GM12878 (cell line): ENCODE measurements around the gene GNAT1. TPM values are rescaled to one million over a fixed set of nuclear protein-coding genes. Genes with fewer than 3 reads are reported as not detected.
A peak's percentile ranks its signal among the peaks of the same experiment; 100 is the strongest.

Experiments
- ATAC-seq: fragments of 200-7000 bp; cut with Tn5 transposase; 3 replicates; pipeline ENCODE4 v1.9.1; 2020; ENCODE audit warnings: mild to moderate bottlenecking, moderate library complexity
- BruUV-seq: library from RNA; stranded (reverse); fragments of 400-500 nt; replicated peaks from 2 replicates; lab custom pipeline; 2021; lab: Mats Ljungman, UMichigan
- CTCF ChIA-PET: fragments of 300-600 bp; sonication (Branson Sonifier 250); formaldehyde crosslinking; extraction: SDS; loops from one replicate; lab custom pipeline; 2021; ENCODE audit warnings: inconsistent platforms; lab: Yijun Ruan, JAX
- POLR2A ChIA-PET: fragments of 350-600 bp; formaldehyde crosslinking; extraction: SDS; loops from one replicate; lab custom pipeline; 2021; ENCODE audit warnings: inconsistent platforms; lab: Charles Lee
- RAD21 ChIA-PET: fragments of 300-600 bp; sonication (Branson Sonifier 250); formaldehyde crosslinking; loops from one replicate; lab custom pipeline; 2023; ENCODE audit warnings: antibody characterized with exemption; ENCODE audit not compliant: unreplicated experiment; lab: Charles Lee
- SMC1A ChIA-PET: fragments of 300-600 bp; sonication (Branson Sonifier 250); formaldehyde crosslinking; loops from one replicate; lab custom pipeline; 2023; ENCODE audit not compliant: unreplicated experiment, uncharacterized antibody; lab: Charles Lee
- DNase-seq: peaks from one replicate; pipeline ENCODE4 v3.0.0-alpha.2; 2011; ENCODE audit warnings: low read depth, low spot score
- FAIRE-seq: peaks from 3 replicates; lab custom pipeline; 2011; peaks lifted over from hg19 to GRCh38; lab: Jason Lieb, UNC
- H2AFZ ChIP-seq: 2 replicates; pipeline ENCODE4 v1.6.0; 2011; ENCODE audit warnings: low read depth, low read length, control low read depth; ENCODE audit not compliant: control insufficient read depth
- H3K27ac ChIP-seq: 2 replicates; pipeline ENCODE4 v1.5.1; 2011; ENCODE audit warnings: control low read depth; ENCODE audit not compliant: control insufficient read depth, insufficient read depth
- H3K27me3 ChIP-seq, 2 experiments: replicated peaks in 1 of 2; 2 replicates each; pipeline versions ENCODE4 v1.6.0 to v1.6.1; 2011; ENCODE audit warnings: low read length in 1 of 2; ENCODE audit not compliant: control insufficient read depth in 2 of 2, insufficient read depth in 2 of 2
- H3K36me3 ChIP-seq, 2 experiments: 2 replicates each; pipeline ENCODE4 v1.5.1; 2011; ENCODE audit warnings: low read length in 1 of 2; ENCODE audit not compliant: control insufficient read depth in 2 of 2, insufficient read depth in 2 of 2
- H3K4me1 ChIP-seq: 2 replicates; pipeline ENCODE4 v1.6.1; 2011; ENCODE audit warnings: mild to moderate bottlenecking, low read length, moderate library complexity, mixed read lengths; ENCODE audit not compliant: control insufficient read depth, insufficient read depth
- H3K4me2 ChIP-seq: 2 replicates; pipeline ENCODE4 v1.6.0; 2011; ENCODE audit warnings: control low read depth; ENCODE audit not compliant: control insufficient read depth, insufficient read depth
- H3K4me3 ChIP-seq: fragments of 200-600 bp; sonication (generic); 2 replicates; pipeline ENCODE4 v1.5.1; 2016
- H3K79me2 ChIP-seq: 2 replicates; pipeline ENCODE4 v1.6.0; 2011; ENCODE audit warnings: low read length; ENCODE audit not compliant: control insufficient read depth, insufficient read depth
- H3K9ac ChIP-seq: 2 replicates; pipeline ENCODE4 v1.8.0; 2011; ENCODE audit warnings: low read length, control low read depth, mixed read lengths; ENCODE audit not compliant: control insufficient read depth, insufficient read depth
- H3K9me3 ChIP-seq: replicated peaks from 3 replicates; pipeline ENCODE4 v1.5.1; 2011; ENCODE audit warnings: mild to moderate bottlenecking, low read length; ENCODE audit not compliant: control insufficient read depth, insufficient read depth
- H4K20me1 ChIP-seq: 2 replicates; pipeline ENCODE4 v1.6.0; 2011; ENCODE audit not compliant: control insufficient read depth, insufficient read depth
- BACH1 ChIP-seq: fragments of 450-650 bp; IDR thresholded peaks from 2 replicates; pipeline ENCODE4 v1.6.1; 2017; ENCODE audit warnings: mild to moderate bottlenecking, borderline replicate concordance
- EED ChIP-seq: sonication (generic); IDR thresholded peaks from 2 replicates; pipeline ENCODE4 v1.6.1; 2016; ENCODE audit warnings: antibody characterized with exemption, low read depth
- ETV6 ChIP-seq, 2 experiments: fragments of 450-650 bp in 1 of 2; IDR thresholded peaks in 1 of 2; conservative IDR thresholded peaks in 1 of 2; 2 replicates each; pipeline ENCODE4 v1.6.1; 2014; ENCODE audit warnings: antibody characterized with exemption in 1 of 2, borderline replicate concordance in 1 of 2, low read depth in 1 of 2, mild to moderate bottlenecking in 1 of 2, moderate library complexity in 1 of 2
- IKZF1 ChIP-seq: fragments of 450-650 bp; conservative IDR thresholded peaks from 2 replicates; pipeline ENCODE4 v1.6.1; 2017; ENCODE audit warnings: antibody characterized with exemption, mild to moderate bottlenecking
- MXI1 ChIP-seq: fragments of 150-350 bp; IDR thresholded peaks from 2 replicates; pipeline ENCODE4 v1.6.1; 2011; ENCODE audit warnings: low read depth, mild to moderate bottlenecking, inconsistent platforms, low read length, improper control_type of control experiment
- PAX5 ChIP-seq: IDR thresholded peaks from 2 replicates; pipeline ENCODE4 v1.6.1; 2011; ENCODE audit warnings: low read depth, low read length, borderline replicate concordance
- POLR2A ChIP-seq: IDR thresholded peaks from 2 replicates; pipeline ENCODE4 v1.6.1; 2011; ENCODE audit warnings: low read depth, mild to moderate bottlenecking, low read length
- REST ChIP-seq: IDR thresholded peaks from 2 replicates; pipeline ENCODE4 v1.6.1; 2012; ENCODE audit warnings: mild to moderate bottlenecking, low read depth, low read length
- YBX1 ChIP-seq: fragments of 450-650 bp; IDR thresholded peaks from 2 replicates; pipeline ENCODE4 v1.6.1; 2016; ENCODE audit warnings: antibody characterized with exemption
- ZNF217 ChIP-seq: fragments of 450-650 bp; IDR thresholded peaks from 2 replicates; pipeline ENCODE4 v1.6.1; 2017; ENCODE audit warnings: antibody characterized with exemption, mild to moderate bottlenecking
- WGBS: methylation state at CpG from one replicate; pipeline ENCODE4 v1.1.6; 2016; ENCODE audit warnings: low lambda C conversion rate; ENCODE audit not compliant: insufficient replicate concordance, insufficient coverage; ENCODE audit errors: missing lambda C conversion rate; 5-methylcytosine and 5-hydroxymethylcytosine counted together
- in situ Hi-C: fragments of 300-500 bp; cut with MboI; formaldehyde crosslinking; loops from 9 replicates; pipeline ENCODE4 v1.14.3; 2018; ENCODE audit warnings: mixed read lengths
- intact Hi-C: fragments of 100-400 bp; cut with micrococcal nuclease; formaldehyde crosslinking; loops from one replicate; pipeline ENCODE4 v1.14.2; 2022; ENCODE audit not compliant: unreplicated experiment
- polyA plus RNA-seq, 11 experiments: library from polyadenylated mRNA; depleted of rRNA in 4 of 11; unstranded in 6 of 11; stranded (reverse) in 5 of 11; fragments of >200 nt; fragmentation: Nextera tagmentation in 4 of 11; fragmentation: Illumina TruSeq in 1 of 11; extraction: Ambion mirVana in 4 of 11; extraction: Trizol in 1 of 11; gene quantifications; 1 replicate in 1 of 11; 2 replicates in 10 of 11; pipeline versions ENCODE4 v1.2.1 to v1.2.3, GENCODE V29; 2011 to 2016; ENCODE audit warnings: inconsistent platforms in 2 of 11, missing spikeins in 2 of 11, low read depth in 1 of 11
- total RNA-seq, 4 experiments: library from RNA; depleted of rRNA in 3 of 4; stranded (reverse); fragments of >200 nt in 3 of 4; fragmentation: Illumina TruSeq in 1 of 4; extraction: Trizol in 1 of 4; gene quantifications; 2 replicates each; pipeline versions ENCODE4 v1.2.1 to v1.2.3, GENCODE V29; 2013 to 2021
- TF ChIP-seq, protein P1 (sequence below): fragments of 150-350 bp; IDR thresholded peaks from 2 replicates; pipeline ENCODE4 v1.6.1; 2014; ENCODE audit warnings: mild to moderate bottlenecking, low read depth, low read length
- TF ChIP-seq, protein P2 (sequence below): fragments of 450-650 bp; IDR thresholded peaks from 2 replicates; pipeline ENCODE4 v1.6.1; 2017; ENCODE audit warnings: antibody characterized with exemption, mild to moderate bottlenecking, moderate library complexity

Gene GNAT1
- total and polyA plus RNA-seq, 10 of the 15 experiments (the other 5 are each of a cell fraction or from before 2014, with no cell fraction given) = not detected

DNA sequence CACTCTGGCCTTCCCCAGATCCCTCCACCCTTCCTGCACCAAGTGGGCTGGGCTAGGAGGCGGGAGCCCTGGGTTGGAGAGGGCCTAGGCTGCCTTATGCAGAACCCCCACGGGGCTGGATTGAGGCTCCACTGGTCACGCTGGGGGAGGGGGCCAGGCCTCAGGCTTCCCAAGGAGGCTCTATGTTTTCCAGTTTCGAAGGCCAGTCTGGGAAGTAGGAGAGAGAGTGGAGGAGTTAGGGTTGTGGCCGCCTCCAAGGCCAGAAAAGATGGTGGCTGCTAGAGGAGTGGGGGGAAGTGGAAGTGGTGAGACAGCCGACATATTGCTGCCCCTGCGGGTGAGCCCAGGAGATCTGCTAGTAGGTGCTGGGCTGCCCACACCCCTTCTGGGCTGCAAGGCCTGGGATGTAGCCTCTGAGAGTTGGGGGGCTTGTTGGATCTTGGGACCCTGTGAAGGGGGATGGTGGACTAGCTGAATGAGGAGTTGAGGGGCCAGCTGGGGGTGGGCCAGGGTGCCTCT is 45.8 kb downstream of the GNAT1 start (continued):
- 0 out of 2 replicates have a peak, but pooled peaks have one; percentile 14 for TF ChIP-seq BACH1
- TF ChIP-seq POLR2A = peak; percentile 69
- TF ChIP-seq REST = no peak

DNA sequence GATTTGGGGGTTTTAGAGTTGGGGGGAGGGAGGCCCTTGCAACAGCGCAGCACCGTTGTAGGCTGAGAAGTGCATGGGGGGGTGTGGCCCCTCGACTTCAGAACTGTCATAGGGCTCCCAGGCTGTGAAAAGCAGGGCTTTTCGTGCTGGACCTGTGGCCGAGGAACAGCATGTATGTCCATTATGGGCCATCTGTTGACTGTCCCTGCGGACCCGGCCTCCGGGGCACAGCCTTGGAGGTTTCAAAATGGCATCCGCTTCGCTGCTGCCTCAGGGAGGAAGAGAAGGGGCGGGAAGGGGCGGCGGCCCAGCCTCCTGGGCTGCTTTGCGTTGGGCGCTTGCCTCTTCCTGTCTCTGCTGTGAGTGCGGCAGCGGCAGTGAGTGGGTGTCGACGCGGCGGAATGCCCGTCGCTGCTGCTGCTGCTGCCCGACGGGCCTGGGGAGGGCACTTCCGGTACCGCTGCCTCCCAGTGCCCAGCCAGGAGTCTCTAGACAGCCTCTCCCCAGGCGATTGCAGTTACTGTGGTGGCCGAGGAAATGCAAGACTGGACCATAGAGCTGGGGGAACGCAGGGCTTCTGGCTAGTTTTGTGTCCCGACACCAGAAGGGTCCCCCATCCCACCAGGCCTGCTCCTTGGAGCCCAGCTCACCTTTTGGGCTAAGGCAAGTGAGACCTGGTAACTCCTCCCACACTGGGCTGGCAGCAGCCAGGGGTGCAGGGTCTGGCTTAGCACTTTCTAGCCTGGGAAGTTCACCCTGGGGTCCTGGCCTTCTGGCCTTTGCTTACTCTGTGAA is 46.5 kb downstream of the GNAT1 start:
- intact Hi-C loops (loop anchor here (5.0 kb wide), 1 partner anchor 99 kb away; no protein-coding TSS in a partner anchor), in situ Hi-C loops (no loop called here)
- Histone ChIP-seq H3K79me2 (peaks cover 66% of the 10 kb centered on the region), H4K20me1 (peaks cover 9% of the 10 kb centered on the region; the same call in 1 of the 2 replicates), H3K36me3 (no peaks in the 10 kb centered on the region; a peak in 1 of 4 replicates), H3K4me1 (peaks cover 35% of the 10 kb centered on the region), H2AFZ (peak overlapping the region; percentile 48; the same call in 1 of the 2 replicates), H3K4me2 (peak overlapping the region; percentile 65), H3K4me3 (peak overlapping the region; percentile 100), H3K27ac (peak overlapping the region; percentile 91), H3K9me3 (no peaks in the 10 kb centered on the region), H3K9ac (peak overlapping the region; percentile 90), H3K27me3 (no peaks in the 10 kb centered on the region)
- ChIA-PET RAD21 (interaction anchor here (0.6 to 2.4 kb wide), 3 partner anchors 9 kb away, joined by 3 to 19 read pairs (median 7); no protein-coding TSS in a partner anchor), SMC1A (interaction anchor here (0.9 kb wide), 2 partner anchors 8 to 9 kb away, joined by 4 read pairs; no protein-coding TSS in a partner anchor), POLR2A (interaction anchor here (0.5 to 4.0 kb wide), 7 partner anchors 9 to 1158 kb away, joined by 4 to 38 read pairs (median 5); no protein-coding TSS in a partner anchor), CTCF (interaction anchor here (0.6 to 3.9 kb wide), 3 partner anchors 9 to 316 kb away, joined by 3 to 27 read pairs (median 19); no protein-coding TSS in a partner anchor)
- under 1% methylated on average over 31 of the region's 31 CpGs for WGBS
- no TSS peak for BruUV-seq
- DNase-seq = peak; percentile 50
- peak; percentile 71 for ATAC-seq
- FAIRE-seq = peak; percentile 98
- TF ChIP-seq EED (no peak), YBX1 (no peak), MXI1 (peak; percentile 45; the same call in 1 of the 2 replicates), IKZF1 (peak; percentile 70), ETV6 (conservative IDR thresholded peaks at IDR 0.05 in 1 of 2, IDR thresholded peaks at IDR 0.05 in 1 of 2; ENCODE audit: borderline replicate concordance in 1 of 2, low read depth in 1 of 2) (no peak), ZNF217 (no peak), PAX5 (peak; percentile 17; the same call in 1 of the 2 replicates)
- TF ChIP-seq, protein P1, sequence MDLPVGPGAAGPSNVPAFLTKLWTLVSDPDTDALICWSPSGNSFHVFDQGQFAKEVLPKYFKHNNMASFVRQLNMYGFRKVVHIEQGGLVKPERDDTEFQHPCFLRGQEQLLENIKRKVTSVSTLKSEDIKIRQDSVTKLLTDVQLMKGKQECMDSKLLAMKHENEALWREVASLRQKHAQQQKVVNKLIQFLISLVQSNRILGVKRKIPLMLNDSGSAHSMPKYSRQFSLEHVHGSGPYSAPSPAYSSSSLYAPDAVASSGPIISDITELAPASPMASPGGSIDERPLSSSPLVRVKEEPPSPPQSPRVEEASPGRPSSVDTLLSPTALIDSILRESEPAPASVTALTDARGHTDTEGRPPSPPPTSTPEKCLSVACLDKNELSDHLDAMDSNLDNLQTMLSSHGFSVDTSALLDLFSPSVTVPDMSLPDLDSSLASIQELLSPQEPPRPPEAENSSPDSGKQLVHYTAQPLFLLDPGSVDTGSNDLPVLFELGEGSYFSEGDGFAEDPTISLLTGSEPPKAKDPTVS = no peak
- TF ChIP-seq, protein P2, sequence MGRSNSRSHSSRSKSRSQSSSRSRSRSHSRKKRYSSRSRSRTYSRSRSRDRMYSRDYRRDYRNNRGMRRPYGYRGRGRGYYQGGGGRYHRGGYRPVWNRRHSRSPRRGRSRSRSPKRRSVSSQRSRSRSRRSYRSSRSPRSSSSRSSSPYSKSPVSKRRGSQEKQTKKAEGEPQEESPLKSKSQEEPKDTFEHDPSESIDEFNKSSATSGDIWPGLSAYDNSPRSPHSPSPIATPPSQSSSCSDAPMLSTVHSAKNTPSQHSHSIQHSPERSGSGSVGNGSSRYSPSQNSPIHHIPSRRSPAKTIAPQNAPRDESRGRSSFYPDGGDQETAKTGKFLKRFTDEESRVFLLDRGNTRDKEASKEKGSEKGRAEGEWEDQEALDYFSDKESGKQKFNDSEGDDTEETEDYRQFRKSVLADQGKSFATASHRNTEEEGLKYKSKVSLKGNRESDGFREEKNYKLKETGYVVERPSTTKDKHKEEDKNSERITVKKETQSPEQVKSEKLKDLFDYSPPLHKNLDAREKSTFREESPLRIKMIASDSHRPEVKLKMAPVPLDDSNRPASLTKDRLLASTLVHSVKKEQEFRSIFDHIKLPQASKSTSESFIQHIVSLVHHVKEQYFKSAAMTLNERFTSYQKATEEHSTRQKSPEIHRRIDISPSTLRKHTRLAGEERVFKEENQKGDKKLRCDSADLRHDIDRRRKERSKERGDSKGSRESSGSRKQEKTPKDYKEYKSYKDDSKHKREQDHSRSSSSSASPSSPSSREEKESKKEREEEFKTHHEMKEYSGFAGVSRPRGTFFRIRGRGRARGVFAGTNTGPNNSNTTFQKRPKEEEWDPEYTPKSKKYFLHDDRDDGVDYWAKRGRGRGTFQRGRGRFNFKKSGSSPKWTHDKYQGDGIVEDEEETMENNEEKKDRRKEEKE = no peak
